Spinal cord (tissue), 10 donors: ENCODE results near the gene PDZD2. TPM values are rescaled to one million over a fixed set of nuclear protein-coding genes. Genes with fewer than 3 reads are reported as not detected.
"Not testable (repeated sequence)": the region's sequence is repeated elsewhere in the genome, so short reads cannot be mapped to it uniquely, and the experiment has no call there.

ENCODE experiments used
- DNase-seq, 6 donors: peaks; one replicate each; pipeline versions ENCODE4 v3.0.0 to v3.0.0-alpha.2; 2013 to 2015; ENCODE audit warnings: low spot score in 6 of 6, low read depth in 4 of 6
- H3K27ac ChIP-seq: one replicate; pipeline ENCODE4 v1.5.1; 2013; ENCODE audit warnings: low read depth, low read length, control low read depth
- H3K27me3 ChIP-seq: one replicate; pipeline ENCODE4 v1.6.1; 2013; ENCODE audit warnings: low read length; ENCODE audit not compliant: control insufficient read depth, insufficient read depth
- H3K36me3 ChIP-seq: one replicate; pipeline ENCODE4 v1.6.1; 2013; ENCODE audit warnings: low read length; ENCODE audit not compliant: control insufficient read depth, insufficient read depth
- H3K4me1 ChIP-seq: one replicate; pipeline ENCODE4 v1.6.1; 2013; ENCODE audit warnings: low read length; ENCODE audit not compliant: control insufficient read depth, insufficient read depth
- H3K4me3 ChIP-seq: one replicate; pipeline ENCODE4 v1.5.1; 2013; ENCODE audit warnings: low read depth, low read length, control low read depth
- H3K9me3 ChIP-seq: one replicate; pipeline ENCODE4 v1.6.1; 2013; ENCODE audit warnings: low read length; ENCODE audit not compliant: control insufficient read depth, insufficient read depth
- WGBS: methylation state at CpG from one replicate; pipeline ENCODE4 v1.1.5; 2013; ENCODE audit warnings: missing lambda C conversion rate; ENCODE audit not compliant: insufficient coverage; 5-methylcytosine and 5-hydroxymethylcytosine counted together
- polyA plus RNA-seq, 2 donors: library from polyadenylated mRNA; unstranded; fragments of 120-200 nt; gene quantifications; one replicate each; pipeline ENCODE4 v1.2.1, GENCODE V29; 2013; ENCODE audit not compliant: insufficient read length in 2 of 2
- total RNA-seq, 2 donors: library from RNA; depleted of rRNA in 1 of 2; stranded (reverse); fragments of 120-200 nt in 1 of 2; fragments of >200 nt in 1 of 2; gene quantifications; one replicate each; pipeline versions ENCODE4 v1.2.3 to v1.2.4, GENCODE V29; 2013 to 2014
- donor health status: healthy.

PDZD2 gene
- total and polyA plus RNA-seq, 4 donors, result 22.1 to 40.2 (median 34.9) TPM

DNA sequence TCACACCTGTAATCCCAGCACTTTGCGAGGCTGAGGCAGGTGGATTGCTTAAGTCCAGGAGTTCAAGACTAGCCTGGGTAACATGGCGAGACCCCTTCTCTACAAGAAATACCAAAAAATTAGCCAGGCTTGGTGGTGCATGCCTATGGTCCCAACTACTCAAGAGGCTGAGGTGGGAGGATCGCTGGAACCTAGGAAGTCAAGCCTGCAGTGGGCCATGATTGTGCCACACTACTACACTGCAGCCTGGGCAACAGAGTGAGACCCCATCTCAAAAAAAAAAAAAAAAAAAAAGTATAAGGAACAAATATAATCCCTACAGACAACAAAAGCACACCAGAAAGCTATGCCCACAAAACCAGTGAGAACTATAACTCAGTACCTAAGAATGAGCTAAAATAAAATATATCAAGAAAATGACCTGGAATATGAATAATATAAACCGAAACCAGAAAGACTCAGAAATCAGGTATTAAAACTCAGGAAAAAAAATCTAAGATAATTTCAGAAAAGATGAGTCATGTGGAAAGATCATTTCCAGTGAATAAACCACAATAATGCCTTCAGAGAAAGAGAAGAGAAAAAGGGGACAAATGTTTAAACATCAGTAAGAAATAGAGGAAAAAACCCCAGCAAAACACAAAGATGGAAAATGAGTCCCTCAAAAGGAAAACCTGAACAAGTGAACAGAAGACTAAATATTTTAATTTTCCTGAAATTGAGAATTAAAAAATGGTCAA lies 477.8 kb downstream of the PDZD2 start:
- DNase-seq, result no peak
- H3K9me3 ChIP-seq, result no peaks in the 10 kb centered on the region
- H3K27me3 ChIP-seq, result no peaks in the 10 kb centered on the region
- H3K36me3 ChIP-seq, result peaks cover 12% of the 10 kb centered on the region
- H3K27ac ChIP-seq, result no peak overlapping the region
- no peak overlapping the region for H3K4me3 ChIP-seq
- WGBS, result 100% methylated on average over 1 of the region's 4 CpGs
- H3K4me1 ChIP-seq, result no peaks in the 10 kb centered on the region

DNA sequence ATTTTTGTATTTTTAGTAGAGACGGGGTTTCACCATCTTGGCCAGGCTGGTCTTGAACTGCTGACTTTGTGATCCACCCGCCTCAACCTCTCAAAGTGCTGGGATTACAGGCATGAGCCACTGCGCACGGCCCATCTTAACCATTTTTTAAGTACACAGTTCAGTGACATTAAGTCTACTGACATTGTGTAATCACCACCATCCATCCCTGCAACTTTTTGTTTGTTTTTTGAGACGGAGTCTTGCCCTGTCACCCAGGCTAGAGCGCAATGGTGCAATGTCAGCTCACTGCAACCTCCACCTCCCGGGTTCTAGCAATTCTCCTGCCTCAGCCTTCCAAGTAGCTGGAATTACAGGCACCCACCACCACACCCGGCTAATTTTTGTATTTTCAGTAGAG lies 480.0 kb downstream of the PDZD2 start:
- WGBS, result 98% methylated on average over 5 of the region's 8 CpGs
- H3K27me3 ChIP-seq, H3K4me1 ChIP-seq, DNase-seq, H3K27ac ChIP-seq, H3K36me3 ChIP-seq, H3K4me3 ChIP-seq, H3K9me3 ChIP-seq: not testable (repeated sequence)

DNA sequence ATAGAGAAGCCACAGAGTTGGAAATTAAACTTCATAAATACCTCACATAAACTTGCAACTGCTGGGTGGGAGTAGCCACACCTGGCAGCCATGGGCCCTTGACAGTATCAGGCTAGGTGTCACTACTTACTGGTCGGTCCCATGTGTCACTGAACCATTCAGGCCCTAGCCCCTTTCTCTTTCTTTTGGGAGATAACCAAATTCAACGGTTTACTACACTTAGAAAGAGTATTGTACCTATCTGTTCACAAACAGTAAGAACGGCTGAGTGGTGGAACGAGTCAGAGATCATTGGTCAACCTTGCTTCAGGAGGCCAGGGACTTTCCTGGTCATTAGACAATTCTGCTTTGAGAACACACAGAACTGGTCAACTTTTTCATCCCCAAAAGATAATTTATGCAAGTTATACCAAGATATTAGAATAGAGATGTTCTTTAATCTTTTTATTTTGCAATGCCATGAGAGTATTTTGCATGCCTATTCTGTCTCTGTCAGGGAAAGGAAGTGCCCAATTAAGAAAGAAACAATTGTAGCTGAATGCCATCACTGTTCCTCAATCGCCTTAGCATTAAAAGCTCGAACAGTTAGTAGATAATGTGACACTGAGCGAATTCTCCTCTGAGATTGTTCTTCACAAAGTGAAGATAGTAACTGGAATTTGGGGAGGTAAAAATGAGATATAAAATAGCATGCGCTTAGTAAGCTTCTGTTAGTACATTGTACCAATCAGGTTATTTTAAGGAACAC lies 484.3 kb downstream of the PDZD2 start:
- Histone ChIP-seq H3K27me3 (no peaks in the 10 kb centered on the region), H3K4me1 (no peaks in the 10 kb centered on the region), H3K4me3 (no peak overlapping the region), H3K27ac (no peak overlapping the region), H3K36me3 (peaks cover 10% of the 10 kb centered on the region), H3K9me3 (no peaks in the 10 kb centered on the region)
- DNase-seq, result no peak
- WGBS, result 100% methylated on average over 1 of the region's 8 CpGs

DNA sequence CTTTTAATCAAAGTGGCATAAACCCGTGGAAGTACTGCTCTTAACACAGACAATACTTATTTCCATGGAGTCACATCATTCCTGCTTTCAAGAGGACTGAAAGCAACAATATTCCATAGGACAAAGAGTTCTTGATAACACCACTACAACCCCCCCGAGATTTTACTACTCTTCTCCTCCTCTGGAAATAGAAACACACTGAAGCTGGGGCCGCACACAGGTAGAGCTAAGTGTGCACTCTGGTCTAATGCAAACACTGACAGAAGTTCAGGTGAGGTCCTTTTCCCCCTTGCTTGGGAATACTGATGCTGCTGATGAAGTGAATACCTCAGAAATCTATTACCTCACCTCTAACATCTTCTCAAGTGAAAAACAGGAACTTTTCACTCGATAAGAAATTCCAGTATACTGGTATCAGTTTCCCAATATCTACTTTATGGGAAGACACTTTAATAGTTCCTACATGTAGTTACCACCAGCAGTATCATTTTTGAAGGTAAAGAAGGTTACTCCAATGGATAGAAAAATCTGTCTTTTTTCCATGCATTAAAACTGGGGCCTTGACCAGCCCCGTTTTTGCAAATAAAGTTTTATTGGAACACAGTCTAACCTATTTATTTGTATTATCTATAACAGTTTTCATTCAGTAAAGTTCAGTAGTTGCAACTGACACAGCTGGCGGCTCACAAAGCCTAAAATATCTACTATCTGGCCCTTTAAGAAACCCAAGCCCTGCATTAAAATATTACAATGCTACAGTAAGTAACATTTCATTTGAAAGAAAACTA lies 485.2 kb downstream of the PDZD2 start:
- Histone ChIP-seq H3K27ac (no peak overlapping the region), H3K27me3 (no peaks in the 10 kb centered on the region), H3K4me3 (no peak overlapping the region), H3K4me1 (no peaks in the 10 kb centered on the region), H3K9me3 (no peaks in the 10 kb centered on the region), H3K36me3 (peaks cover 7% of the 10 kb centered on the region)
- no peak for DNase-seq
- WGBS, result no CpG with 5 or more reads among the region's 6 CpGs

DNA sequence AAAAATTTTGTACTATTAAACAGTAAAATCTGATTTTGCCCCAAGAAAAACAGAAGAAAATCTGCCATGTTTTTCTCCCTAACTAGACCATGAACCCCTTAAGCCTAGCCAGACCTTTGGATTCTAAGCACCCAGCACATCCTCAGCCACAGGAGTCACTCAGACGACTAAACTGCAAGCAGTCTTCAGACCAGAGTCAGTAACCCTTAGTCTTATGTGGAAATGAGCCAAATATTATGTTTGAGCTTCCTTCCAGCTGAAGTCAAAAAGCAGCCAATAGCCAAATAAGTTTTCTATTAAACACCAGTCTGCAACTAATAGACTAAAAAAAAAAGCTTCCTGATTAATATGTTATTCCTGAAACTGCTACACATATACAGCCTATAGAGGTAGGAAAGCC lies 487.8 kb downstream of the PDZD2 start:
- WGBS, result no CpG with 5 or more reads among the region's 1 CpG
- Histone ChIP-seq H3K36me3 (peaks cover 3% of the 10 kb centered on the region), H3K4me3 (no peak overlapping the region), H3K9me3 (no peaks in the 10 kb centered on the region), H3K4me1 (no peaks in the 10 kb centered on the region), H3K27ac (no peak overlapping the region), H3K27me3 (no peaks in the 10 kb centered on the region)
- no peak for DNase-seq

DNA sequence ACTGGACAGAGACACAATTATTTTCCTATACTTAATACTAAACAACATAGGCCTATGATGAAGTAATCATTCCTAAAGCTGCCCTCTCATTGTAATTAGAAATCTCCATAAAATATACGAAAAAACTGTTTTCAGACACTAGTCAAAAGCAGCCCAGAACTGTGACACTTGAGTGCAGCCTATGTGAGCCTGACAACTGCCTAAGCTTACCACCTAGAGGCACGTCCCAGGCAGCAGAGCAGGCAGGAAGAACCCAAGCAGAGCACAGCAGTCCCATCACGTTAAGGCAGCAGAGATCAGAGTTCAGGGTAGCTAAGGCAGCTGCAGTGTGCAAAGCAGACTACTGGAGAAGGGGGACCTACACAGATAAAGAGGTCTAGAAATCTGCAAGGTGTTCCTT lies 488.8 kb downstream of the PDZD2 start:
- 71% methylated on average over 3 of the region's 3 CpGs for WGBS
- H3K27ac ChIP-seq, result no peak overlapping the region
- no peaks in the 10 kb centered on the region for H3K27me3 ChIP-seq
- no peaks in the 10 kb centered on the region for H3K9me3 ChIP-seq
- DNase-seq, result no peak
- H3K4me3 ChIP-seq, result no peak overlapping the region
- H3K4me1 ChIP-seq, result no peaks in the 10 kb centered on the region
- peaks cover 3% of the 10 kb centered on the region for H3K36me3 ChIP-seq

DNA sequence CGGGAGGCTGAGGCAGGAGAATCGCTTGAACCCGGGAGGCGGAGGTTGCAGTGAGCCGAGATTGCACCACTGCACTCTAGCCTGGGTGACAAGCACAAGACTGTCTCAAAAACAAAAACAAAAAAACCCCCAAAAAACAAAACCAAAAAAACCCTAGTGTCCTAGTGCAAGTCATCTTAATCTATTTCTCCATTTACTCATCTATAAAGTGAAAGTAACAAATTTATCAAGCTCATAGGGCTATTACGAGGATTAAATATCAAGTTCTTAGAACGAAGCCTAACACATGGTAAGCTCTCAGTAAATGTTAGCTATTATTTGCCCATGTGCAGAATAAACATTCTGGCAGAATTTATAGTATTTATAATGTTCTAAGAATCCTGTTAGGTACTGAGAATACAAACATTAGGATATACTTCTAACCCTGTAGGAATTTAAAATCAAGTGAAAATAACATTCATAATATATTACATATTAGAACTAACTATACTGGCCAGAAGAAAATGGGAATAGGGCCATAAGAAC lies 490.2 kb downstream of the PDZD2 start:
- Histone ChIP-seq H3K36me3 (peaks cover 4% of the 10 kb centered on the region), H3K4me1 (no peaks in the 10 kb centered on the region), H3K9me3 (no peaks in the 10 kb centered on the region), H3K27ac (peak overlapping the region; percentile 7), H3K4me3 (no peak overlapping the region), H3K27me3 (no peaks in the 10 kb centered on the region)
- DNase-seq, result no peak
- no CpG with 5 or more reads among the region's 7 CpGs for WGBS

DNA sequence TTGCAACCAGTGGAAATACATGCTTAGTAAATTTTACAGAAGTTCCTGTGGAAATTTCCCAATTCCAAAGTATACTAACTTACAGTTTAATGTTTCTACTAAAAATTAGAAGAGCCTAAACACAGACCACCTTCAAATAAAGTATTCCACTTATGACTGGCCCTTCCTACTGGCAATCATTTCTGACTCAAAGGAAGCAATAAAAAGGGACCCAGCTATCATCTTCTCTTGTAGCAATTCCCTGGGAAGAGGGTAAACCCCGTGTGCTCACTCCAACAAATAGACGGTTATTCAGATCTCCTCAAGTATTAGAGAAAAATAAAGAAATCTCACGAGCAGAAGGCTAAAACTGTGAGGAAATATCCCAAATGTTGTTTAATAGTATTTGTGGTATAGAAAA lies 491.9 kb downstream of the PDZD2 start:
- H3K9me3 ChIP-seq, result no peaks in the 10 kb centered on the region
- H3K27me3 ChIP-seq, result no peaks in the 10 kb centered on the region
- no CpG with 5 or more reads among the region's 3 CpGs for WGBS
- H3K4me1 ChIP-seq, result no peaks in the 10 kb centered on the region
- H3K36me3 ChIP-seq, result peaks cover 8% of the 10 kb centered on the region
- H3K27ac ChIP-seq, result no peak overlapping the region
- DNase-seq, result no peak
- H3K4me3 ChIP-seq, result no peak overlapping the region

DNA sequence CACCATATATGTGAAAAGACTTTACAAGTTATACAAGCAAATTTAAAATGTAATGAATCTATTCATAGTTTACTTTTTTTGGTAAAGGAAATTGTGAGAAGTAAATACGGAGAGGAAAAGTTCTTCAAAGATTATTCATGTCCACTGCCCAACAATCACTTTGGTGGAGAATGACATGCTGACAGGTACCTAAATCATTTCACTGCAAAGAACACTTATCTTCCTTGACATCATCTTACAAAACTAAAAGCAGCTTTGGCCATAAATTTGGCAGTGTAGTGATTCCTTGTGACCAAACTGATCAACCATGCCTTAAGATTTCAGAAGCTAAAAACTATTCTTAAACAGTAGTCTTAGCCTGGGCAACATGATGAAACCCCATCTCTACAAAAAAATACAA lies 492.7 kb downstream of the PDZD2 start:
- Histone ChIP-seq H3K27ac (no peak overlapping the region), H3K4me3 (no peak overlapping the region), H3K9me3 (no peaks in the 10 kb centered on the region), H3K4me1 (no peaks in the 10 kb centered on the region), H3K27me3 (no peaks in the 10 kb centered on the region), H3K36me3 (peaks cover 7% of the 10 kb centered on the region)
- DNase-seq, result no peak
- no CpG with 5 or more reads among the region's 1 CpG for WGBS
